Stimulated activated CD8-positive, alpha-beta memory T cell treated with anti-CD3 and anti-CD28 coated beads, Interleukin-7, amount 100 ng/mL, for 4 hours (primary cell): Measurements from ENCODE around the gene ARHGEF3.
"Not testable (repeated sequence)": the region's sequence is repeated elsewhere in the genome, so short reads cannot be mapped to it uniquely, and the experiment has no call there.

Experiments
- DNase-seq, 2 donors: peaks; one replicate each; pipeline ENCODE4 v3.0.0-alpha.2; 2020; ENCODE audit warnings: low read depth in 2 of 2

ARHGEF3 gene

DNA sequence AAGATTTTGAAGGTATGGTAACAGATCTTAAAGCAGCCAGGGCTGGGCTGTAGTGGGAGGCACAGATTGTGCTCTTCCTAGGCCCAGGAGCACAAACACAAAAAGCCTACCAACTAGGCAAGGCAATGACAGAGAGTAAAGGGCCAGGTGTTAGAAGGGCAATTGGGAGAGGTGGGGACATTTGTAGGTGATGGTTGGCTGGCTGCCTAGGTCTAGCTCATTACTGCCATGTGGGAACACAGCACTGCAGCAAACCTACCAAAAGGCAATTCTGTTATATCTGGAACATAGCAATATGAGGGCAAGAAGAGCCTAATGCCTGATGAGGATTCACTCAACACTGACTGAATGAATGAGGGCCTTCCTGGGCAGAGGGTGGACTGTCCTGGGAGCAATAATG lies 30.4 kb downstream of the ARHGEF3 start:
- DNase-seq = no peak

DNA sequence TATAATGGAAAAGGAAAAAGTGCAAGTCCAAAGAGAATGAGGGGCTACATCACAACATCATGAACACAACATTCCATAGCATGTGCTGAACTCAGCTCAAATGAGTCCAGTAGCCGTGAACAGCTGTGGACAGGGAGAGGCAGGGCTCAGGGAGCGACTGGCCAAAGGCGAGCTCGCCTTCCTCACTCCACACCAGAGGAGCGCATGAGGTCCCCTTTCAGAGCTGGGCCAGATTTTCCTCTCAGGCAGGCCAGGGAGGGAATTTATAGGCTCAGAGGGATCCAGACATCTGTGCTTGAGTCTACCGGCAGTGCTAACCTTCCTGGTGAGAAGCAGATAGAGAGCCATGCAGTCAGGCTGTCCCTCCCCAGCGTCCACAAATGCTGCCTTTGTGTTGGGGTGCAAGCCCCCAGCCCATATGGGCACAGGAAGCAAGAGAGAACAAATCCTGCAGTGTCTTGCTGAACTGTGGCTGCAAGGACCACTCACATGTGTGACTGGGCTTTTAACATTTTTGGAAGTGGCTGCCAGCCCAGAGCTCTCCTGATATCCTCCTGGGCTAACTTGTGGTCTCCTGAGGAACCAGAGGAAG lies 32.5 kb downstream of the ARHGEF3 start:
- DNase-seq = no peak

DNA sequence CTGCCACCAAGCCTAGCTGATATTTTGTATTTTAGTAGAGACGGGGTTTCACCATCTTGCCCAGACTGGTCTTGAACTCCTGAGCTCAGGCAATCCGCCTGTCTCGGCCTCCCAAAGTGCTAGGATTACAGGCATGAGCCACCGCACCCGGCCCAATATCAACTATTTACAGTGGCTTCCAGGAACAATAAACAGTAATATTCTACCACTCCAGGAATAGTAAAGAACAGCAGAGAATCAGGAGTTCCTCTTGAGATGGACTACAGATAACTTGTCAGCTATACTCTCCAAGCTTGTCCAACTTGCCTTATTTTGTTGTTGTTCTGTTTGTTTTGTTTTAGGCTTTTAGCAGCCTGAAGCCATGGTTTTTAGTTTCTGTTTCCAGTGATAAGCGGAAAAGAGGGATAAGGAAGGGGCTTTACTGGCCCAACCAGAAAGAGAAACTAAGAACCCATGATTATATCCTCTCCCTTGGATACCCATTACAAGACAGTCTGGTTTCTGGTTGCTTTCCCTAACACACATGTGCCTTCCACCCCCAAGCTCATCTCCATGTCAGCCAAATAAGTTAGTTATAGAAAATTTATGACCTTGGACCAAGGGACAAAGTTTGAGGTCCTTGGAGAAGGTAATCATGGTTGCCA lies 36.7 kb downstream of the ARHGEF3 start:
- DNase-seq = no peak

DNA sequence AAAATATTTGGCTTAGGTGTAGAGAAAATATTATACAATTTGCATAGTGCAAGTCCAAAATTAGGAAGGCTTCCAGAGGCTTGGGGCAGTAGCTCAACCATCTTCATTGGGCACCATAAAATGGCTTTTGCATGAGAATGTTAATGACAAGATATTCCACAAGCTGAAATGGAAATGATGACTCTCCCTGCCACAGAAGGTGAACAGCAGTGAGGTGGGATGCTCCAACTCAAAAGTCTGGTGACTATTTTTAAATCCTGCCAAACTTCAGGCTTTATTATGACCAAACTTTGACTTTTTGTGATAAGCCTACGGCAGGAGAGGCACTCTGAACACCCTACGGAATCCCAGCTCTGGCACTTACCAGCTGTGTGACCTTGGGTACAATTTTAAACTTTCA lies 37.6 kb downstream of the ARHGEF3 start:
- DNase-seq = no peak

DNA sequence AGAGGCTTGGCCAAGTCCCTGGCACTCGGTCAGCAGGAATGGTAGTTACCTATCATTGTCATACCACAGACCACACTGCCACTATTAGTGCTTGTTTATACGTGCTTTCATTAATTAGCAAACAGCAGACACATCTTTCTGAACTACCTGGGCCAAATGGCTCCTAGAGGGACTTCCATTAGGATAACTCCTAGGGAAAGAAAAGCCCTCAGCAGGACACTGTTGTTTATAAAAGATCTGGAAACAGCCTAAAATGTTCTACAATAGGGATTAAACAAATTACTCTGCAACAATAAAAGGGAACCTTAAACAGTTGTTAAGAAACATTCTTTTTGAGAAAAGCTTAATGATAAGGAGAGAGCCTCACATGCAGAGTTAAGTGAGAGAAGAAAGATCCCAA lies 38.5 kb downstream of the ARHGEF3 start:
- DNase-seq = no peak

DNA sequence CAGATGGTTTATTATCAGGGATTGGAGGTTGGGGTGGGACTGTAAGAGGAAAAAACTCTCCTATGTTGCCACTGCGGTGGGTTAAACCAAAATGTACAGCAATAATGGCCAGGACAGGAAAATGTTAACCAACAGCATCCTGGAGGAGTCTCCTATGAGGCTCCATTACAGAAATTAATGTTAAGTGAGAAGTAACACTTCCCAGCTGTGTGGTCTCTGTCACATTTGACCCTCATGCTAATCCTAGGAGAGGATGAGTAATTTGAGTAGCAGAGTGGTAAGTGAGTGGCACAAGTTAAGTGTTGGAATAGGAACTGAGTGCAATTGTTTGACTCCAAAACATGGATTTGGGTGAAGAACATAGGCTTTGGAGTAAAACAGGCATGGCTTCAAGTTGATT lies 39.0 kb downstream of the ARHGEF3 start:
- DNase-seq = no peak

DNA sequence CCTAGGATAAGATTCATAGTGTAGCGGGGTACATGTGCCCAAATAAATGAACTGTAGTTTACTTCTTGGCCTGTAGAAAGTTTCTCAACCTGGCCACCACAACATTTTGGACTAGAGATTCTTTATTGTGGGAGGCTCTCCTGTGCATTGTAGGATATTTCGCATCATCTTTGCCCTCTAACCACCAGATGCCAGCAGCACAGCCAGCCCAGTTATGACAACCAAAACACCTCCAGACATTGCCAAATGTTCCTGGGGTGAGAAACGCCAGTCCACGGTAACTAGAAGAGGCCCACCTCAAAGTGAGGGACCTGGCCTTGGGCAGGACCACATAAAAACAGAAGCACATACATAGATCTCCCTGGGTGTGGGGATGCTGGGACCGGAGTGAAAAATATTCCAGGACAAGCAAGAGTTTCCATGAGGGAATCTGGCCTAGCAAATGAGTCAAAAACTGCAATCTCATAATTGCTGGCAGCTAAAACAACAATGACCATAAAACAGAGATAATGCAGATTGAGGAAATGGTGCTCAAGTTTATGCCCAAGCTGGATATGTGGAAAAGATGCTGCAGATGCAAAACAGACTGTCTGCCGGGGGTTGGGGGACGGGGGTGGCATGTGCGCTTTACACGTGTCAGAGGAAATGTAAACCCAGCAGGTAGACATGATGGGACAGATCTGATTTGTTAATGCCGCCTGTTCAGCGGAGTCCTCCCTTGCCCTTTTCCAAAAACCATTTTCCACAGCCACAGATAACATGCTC lies 39.7 kb downstream of the ARHGEF3 start:
- no peak for DNase-seq

DNA sequence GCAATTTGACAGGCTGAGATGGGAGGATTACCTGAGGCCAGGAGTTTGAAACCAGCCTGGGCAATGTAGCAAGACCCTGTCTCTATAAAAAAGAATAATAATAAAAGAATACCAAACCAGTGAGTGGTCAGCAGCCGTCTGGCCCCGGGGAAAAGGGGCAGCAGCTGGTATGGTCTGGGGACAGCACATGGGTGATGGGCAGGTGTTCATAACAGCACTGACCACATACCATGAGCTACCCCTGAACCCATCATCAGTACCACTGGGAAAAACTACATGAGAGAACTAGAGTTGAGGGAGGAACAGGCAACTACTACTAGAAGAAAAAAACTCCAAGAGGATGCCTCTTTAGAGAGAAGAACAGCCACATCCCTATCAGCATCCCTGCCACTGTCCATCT lies 40.7 kb downstream of the ARHGEF3 start:
- no peak for DNase-seq

DNA sequence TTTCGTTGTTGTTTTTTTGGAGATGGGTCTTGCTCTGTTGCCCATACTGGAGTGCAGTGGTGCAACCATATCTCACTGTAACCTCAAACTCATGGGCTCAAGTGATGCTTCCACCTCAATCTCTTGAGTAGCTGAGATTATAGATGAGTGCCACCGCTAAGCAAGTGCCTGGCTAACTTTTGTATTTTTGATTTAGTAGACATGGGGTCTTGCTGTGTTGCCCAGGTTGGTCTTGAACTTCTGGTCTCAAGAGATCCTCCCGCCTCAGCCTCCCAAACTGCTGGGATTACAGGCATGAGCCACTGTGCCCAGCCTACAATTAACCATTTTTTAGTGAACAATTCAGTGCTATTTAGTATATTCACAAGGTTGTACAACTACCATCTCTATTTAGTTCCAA lies 42.2 kb downstream of the ARHGEF3 start:
- DNase-seq = no peak

DNA sequence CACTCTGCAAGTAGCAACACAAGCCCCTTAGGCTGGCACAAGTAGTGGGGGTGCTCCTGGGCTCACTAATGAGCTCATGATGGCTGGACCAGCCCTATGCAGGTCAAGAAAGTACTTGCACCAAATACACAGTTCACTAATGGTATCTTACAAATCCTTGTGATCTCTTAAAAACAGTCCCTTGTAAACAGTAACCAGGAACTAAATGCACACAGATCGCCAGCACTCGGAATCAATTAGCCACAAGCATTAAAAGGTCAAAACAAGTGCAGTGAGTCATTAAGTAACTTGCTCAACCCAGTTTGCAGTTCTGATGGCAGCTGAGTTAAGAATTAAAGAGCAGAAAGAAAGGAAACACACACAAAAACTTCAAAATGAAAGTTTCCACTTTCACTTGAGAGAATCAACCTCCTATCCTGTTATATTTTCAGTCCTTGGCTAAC lies 43.2 kb downstream of the ARHGEF3 start:
- peak in 1 of 2 donors; percentile 43 for DNase-seq

DNA sequence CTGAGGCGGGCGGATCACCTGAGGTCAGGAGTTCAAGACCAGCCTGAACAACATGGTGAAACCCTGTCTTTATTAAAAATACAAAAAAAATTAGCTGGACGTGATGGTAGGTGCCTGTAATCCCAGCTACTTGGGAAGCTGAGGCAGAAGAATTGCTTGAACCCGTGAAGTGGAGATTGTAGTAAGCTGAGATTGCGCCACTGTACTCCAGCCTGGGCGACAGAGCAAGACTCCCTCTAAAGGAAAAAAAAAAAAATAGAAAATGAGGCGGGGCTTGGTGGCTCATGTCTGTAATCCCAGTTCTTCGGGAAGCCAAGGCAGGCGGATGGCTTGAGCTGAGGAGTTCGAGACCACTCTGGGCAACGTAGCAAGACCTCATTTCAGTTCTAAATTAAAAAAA lies 43.7 kb downstream of the ARHGEF3 start:
- DNase-seq = not testable (repeated sequence)

DNA sequence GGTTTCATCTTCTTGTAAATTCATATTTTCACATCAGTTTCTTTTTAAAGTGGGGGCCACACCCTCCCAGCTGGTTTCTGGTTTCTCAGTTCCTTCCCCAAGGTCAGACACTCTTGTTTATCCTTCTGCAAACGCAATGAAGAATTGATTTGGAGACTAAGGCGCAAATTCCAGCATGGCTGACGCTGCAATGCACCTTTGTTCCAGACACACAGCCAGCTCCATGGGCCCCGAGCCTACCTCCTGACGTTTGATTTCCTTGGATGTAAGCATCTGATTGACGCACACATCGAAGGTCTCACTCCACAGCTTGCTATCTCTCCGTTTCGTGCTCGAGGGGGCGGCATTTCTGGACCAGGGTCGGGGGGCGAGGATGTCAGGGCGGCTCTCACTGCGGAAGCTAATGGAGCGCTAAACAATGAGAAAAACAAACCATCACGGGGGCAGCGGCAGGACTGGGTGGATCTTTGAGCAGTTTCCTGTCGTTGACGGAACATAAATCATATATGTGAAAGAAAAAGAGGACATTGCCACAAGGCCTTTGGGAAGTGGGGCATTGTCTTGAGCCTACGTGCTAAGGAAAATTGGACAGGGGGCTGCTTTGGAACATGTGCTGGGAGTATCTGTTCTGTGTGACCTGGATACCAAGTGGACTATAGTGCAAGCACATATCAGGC lies 46.9 kb downstream of the ARHGEF3 start:
- peak in 1 of 2 donors; percentile 13 for DNase-seq

DNA sequence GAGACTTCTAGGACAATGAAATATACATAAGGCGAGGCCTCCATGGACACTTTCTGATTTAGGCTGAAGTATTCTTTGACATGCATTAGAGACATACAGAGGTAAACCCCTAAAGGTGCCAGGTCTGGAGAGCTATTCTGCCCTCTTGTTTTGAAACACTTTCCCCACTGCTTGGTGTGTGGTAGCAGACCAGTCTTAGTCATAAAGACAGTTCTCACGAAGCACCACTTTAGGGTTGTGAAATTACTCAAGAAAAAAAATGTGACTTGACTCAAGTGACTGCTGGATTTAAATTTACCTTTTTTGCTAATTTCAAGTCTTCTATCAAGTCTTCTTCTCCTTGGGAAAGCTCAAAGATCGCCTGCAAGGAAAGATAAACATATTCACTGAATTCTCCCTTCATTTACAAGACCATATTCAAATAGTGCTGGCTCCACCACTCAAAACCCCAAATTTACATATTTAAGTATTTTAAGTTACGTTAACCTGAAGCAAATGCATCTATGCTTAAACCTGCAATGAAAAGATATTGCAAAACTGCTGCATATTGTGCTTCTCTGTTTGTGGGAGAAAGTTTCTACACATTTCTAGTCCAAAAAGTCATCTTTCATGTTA lies 48.4 kb downstream of the ARHGEF3 start:
- DNase-seq = peak; percentile 15 to 43

DNA sequence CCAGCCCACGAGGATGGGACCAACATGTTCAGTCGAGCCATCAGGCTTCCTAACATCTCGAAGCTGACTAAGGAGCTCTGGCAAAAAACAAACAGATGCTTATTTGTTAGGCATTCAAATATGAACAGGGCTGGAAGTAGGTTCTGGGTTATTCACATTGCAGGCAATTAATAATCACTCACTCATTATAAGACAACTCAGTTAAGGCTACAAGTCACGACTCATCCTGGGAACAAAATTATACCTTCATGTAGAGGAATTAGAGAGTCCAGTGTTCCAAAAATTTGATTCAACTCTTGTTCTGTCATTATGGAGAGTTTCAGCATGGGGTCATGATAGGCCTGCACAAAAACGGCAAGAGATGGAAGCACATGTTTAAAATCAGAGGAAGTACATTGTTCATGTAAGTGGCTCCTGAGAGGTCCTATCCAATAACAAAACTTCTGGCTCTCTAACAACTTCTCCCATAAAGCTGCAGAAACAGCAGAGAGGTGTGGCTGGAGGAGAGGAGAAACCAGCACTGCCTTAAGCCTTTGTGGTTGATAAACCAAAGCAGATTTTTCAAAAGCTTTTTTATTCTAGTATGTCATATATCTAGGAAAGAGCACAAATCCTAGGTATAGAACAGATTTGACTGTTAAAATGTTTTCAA lies 50.6 kb downstream of the ARHGEF3 start:
- DNase-seq = no peak

DNA sequence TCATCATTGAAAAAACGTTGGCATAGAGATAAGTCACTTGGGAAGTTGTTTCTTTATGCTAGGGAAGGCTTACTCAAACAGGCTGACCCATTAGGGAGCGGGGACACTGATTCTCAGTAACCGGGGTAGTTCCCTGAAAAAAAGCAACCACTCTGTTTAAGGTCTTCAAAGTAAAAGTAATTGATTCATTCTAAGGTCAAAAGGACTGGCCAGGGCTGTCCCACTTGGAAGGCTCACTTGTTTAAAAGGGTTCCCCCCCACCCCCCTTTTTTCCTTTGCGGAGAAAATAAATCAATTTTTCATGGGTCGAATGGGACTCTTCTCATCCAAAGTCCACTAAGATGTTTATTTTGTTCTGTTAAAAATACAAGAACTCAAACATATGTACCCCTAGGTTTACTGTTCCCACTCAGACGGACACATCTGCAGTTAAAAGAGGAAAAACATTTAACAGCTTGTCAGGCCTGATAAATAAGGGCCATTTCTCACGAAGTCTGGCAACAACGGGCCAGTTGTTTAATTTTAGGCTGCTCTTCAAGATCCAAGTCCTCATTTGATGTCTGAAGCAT lies 53.0 kb downstream of the ARHGEF3 start:
- DNase-seq = no peak

DNA sequence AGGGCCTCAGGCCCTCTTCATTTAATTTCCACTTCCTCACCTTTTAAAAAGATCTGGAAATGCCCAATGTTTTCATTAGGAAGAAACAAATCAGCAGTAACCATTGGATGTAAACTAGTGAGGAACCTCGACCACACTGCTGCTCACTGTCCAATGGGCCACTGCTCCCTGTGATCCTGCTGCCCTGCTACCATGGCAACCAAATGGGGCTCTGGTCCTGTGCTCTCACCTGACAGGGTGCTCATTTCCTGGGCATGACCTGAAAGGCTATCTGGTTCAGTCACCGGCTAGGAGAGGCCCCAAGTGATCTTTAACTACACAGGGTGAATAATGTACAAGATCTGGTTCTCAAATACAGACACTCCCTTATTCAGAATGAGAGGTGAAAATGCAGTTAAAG lies 54.6 kb downstream of the ARHGEF3 start:
- DNase-seq = no peak

DNA sequence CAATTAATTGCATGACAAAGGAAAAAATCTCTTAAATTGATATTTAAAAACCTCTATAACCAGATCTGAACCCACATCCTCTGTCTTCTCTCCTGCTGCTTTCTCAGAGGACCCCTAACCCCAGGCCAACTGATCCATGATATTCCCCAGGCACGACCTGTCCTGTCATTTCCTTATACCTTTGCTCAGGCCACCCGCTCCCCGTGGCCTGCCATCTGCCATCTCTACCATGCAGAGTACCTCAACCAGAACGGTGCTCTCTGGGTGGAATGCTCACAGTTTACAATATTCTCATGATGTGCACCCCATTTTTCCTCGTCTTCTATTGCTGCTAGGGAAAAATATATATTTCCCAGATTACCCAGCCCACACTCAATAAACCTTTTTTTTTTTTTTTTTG lies 57.7 kb downstream of the ARHGEF3 start:
- no peak for DNase-seq

DNA sequence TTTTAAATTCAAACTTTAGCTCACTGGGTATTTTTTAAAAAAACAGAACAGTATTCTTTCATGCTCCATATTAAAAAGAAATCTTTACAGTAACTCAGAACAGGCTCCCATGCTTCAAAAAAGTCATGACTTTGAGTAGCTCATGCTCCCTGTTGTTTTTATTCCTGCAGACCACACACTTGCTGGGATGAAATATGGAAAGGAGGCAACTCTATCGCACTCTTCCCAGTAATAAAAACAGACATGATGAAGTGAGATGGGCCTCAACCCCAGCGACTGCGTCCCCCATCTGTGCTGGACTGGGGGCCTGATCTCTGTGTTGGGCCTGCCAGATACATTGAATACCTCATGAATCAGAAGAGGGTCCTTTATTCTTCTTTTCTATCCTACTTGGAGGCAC lies 58.9 kb downstream of the ARHGEF3 start:
- DNase-seq = no peak

DNA sequence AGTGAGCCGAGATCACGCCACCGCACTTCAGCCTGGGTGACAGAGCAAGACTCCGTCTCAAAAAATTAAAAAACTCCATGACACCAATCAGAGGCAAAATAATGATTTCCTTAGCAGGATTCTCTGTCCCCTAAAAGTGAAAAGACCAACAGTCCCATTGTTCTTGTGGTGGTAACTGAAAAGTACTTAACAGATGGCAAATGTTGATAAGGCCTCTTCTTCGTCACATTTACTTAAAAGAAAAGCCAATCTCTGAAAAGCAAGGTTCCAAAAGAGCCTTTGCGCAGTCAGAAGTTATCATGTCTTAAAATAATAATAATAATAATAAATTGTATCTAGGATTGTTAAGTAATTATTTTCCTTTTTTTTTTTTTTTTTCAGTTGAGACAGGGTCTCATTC lies 62.7 kb downstream of the ARHGEF3 start:
- DNase-seq = no peak

DNA sequence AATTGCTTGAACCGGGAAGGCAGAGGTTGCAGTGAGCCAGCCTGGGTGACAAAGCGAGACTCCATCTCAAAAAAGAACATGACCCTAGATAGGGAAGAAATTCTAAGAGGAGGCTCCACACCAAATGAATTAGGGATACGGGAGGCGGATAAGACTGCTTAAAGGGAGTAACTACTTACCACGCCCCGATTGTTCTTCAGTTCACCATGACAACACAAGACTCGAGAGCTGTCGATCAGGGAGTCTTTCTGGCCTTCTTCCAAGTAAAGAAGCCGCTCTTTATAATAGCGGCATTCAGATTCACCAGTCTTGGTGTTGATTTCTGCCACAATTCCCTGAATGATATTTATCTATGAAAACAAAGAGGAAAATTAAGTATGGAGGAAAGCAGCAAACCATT lies 64.7 kb downstream of the ARHGEF3 start:
- no peak for DNase-seq

DNA sequence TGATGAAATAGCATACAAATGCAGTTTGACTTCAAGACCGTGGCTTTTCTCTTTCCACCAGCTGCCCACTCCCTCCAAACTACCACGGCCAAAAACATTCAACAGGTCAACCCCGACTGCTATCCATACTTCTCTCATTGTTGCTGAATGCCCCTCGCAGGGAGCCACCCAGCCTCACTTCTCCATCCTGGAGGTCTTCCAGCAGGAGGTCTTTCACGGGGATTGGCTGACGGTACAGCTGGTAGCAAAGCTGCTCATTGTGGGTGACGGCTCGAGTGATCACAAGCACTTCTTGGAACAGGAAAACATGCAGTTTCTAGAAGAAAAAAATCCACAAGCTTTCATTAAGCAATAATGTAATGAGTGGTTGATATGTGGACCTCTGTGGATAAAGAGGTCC lies 69.6 kb downstream of the ARHGEF3 start:
- DNase-seq = no peak
